GM18858 (cell line): Measurements from ENCODE around the gene PLEKHM1.
A peak's percentile ranks its signal among the peaks of the same experiment; 100 is the strongest.
"Not testable (repeated sequence)": the region's sequence is repeated elsewhere in the genome, so short reads cannot be mapped to it uniquely, and the experiment has no call there.

Source experiments
- ATAC-seq: cut with Tn5 transposase; IDR thresholded peaks from one replicate; pipeline ENCODE4 v1.9.1; 2021; ENCODE audit not compliant: unreplicated experiment

The PLEKHM1 gene

DNA sequence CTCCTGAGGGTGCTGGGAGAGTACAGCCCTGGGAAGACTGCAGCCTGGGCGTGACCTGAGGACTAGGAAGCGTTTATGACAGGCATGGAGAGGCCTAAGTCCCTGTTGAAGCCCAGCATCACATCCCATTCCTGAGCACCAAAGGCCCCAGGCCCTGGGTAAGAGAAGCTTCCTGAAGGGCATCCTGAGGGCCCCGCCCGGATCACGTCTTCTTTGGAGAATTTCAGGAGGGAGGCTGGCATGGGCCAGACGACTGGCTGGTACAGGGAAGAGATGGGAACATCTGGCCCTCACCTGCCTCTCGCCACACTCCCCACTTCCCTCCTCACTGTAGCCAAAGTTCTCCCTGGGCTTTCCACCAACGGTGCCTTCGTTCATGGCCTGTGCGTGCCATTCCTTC is 46.2 kb downstream of the PLEKHM1 start:
- not testable (repeated sequence) for ATAC-seq

DNA sequence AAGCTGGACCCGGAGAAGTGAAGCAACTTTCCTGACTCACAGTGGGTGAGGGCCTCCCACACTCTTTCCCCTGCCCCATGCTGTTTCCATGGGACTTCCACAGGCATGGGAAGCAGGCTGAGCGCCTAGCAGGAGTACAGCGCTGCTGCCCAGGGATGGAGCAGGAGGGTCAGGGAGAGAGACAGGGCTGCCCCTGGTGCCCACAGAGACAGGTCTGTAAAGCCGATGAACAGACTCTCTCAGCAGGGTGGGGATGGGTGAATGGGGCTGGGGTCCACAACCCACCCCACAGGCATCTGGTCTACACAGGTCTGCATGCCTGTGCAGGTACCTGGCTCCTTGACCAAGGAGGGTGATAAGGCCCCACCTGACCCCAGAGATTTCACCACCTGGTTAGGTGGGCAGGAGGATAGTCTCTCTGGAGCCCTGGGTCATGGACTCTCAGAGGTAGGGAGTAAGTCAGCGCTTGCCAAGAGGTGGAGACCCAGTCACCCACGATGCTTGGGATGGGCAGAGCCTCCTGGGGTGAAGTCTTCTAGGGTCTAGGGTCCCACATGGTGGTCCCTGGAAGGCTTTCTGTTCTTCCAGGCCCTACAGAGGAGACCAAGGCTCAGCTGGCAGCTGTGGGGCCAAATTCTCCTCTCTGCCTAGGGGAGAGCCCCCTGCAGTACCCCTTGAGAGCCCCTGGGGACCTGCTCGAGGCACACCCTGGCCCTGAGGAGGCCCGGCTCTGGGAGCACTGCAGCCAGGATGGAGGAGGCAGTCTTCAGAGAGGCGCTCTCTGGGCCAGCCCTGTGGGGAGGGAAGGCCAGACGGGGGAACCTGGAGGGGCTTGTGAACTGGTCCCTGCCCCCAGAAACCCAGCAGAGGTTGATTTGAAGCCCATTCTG is 46.9 kb downstream of the PLEKHM1 start:
- not testable (repeated sequence) for ATAC-seq

DNA sequence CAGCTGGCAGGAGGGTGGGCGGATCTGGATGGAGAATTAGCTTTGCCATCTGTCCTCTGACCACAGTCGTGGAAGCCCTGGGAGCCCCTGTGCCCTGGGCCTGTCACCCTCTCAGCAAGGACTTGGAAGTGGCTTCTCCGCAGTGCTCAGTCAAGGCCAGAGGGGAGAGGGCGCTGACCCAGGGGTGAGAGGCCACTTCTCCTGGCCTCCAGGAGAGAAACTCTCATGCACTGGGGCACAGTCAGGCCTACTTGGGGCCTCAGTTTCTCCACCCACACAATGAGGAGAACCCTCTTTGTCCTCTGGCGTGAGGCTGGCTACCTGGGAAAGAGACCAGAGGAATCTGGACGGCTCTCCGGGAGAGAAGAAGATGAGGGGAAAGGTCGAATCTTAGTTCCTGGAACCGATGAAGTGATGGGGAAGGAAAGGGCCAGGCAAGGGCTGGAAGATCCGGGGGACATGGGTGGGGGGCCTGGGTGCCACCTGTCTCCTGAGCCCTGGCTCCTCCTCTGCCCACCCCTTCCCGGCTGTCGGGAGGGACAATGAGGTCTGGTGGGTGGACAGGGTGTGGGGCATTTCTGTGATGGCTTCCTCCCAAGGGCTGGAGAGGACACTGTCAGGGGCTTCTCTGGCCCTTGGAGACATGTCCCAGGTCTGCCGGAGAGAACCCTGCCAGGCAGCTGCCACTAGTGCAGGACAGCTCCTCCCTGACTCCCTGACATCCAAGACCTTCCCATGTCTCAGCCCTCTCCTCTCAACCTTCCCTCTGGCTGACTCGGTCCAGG is 48.8 kb downstream of the PLEKHM1 start:
- no peak for ATAC-seq

DNA sequence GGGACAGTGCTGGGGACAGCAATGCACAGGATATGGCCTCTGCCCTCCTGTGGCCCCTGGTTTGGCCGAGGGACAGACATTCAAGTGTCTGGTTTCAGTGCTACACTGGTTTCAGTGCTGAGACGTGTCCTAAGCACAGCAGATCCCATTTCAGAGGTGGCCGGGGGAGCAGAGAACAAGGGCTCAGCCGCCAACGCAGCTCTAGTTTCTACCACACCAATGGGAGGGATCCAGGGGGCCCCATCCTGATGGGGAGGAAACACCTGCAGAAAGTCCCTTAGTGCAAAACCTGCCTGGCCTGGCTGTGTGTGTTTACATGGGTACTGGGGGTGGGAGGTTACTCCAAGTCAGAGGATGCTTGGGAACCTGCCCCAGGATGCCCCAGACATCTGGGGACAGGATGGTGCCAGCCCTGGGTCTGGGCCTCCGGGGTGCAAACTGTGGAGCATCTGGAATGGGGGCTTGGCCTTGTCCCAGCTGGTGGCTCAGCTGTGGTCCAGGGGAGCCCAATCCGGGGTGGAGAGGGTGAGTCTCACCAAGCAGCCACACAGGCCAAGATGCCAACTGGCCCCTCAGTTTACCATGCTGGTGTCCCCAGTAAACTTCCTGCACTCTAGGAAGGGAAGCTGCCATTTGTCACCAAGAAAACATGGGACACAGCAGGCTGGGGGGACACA is 49.5 kb downstream of the PLEKHM1 start:
- ATAC-seq = peak; percentile 53

DNA sequence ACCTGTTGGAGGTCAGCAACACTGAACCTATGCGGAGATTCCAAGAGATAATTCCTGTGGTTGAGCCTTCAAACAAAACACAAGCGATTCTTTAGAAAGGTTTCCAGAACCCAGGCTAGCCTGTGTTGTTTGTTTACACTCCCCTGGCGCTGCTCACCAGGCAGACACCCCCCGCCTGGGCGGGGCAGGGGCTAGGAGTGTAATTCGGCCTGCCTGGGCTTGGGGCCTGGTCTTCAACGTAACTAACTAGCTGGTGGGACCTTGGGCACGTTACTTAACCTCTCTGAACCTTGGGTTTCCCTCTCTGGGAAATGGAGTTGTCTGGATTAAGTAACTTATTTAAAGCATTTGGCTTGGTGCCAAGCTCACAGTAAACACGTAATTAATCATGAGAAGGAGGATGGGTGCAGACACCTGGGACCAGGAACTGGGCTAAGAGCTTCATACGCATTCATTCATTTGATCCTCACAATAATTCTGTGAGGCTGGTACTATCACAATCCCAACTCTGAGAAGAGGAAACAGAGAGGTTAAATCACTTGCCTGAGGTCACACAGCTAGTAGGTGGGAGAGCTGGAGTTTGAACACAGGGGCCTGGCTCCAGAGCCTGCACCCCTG is 50.3 kb downstream of the PLEKHM1 start:
- ATAC-seq = no peak

DNA sequence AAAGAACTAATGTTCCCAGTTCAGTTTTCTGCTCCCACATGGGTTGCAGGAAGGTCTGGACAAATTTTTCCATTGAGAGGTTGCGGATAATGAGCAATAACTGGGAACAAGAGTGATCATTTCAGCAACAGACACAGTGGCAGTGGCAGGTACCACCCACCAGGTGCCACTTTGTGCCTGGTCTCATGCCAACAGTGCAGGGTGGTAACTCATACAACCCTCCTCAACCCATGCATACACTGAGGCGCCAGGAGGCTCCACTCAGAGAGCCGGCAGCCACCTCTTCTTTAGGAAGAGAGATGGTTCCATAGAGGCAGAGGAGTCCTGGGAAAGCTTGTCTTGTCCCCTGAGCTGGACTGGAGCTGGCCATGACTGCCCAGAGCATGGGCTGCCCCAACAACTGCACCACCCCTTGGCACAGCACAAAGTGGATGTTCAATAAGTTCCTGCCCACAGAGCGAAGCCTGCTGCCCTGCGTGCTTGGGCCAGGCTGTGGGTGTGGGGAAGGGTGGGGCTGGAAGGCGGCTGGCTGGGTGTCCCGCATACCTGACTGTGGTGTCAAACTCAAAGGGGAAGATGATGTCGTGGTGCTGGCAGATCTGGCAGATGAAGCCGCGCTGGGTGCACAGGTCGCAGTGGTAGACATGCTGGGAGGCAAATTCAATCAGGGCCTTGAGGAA is 51.5 kb downstream of the PLEKHM1 start:
- ATAC-seq = no peak

DNA sequence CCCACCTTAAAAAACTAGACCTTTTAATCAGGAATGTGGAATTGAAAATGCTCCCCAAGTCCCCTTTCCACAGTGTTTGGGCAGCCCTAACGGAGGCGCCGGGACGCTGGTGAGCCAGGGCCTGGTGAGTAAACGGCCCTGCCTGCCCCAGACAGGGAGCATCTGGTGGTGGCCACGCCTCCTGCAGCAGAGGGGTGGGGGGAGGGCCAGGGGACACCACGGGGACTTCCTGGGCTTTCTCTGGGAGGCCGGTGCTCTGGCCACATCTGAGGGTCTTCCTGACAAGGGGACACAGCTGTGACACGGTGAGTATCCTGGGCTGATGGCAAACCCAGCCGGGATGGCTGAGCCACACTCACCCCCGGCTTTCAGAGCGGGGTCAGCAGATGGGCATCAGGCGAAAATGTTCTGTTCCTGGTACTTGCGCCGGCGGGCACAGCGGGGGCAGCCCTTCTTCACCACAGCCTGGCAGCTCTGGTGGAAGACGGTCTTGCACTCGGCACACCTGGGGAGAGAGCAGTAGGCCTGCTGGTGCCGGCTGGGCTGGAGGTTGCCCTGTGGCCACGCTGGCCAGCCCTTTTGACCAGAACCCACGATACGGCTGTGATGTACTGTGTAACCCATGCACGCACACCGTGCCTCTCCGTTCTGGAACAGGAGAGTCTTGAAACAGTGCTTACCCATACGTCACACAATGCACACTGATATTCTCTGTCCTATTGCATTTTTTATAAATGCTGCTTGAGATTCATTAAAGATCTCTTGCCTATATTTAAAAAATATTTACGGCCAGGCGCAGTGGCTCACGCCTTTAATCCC is 52.8 kb downstream of the PLEKHM1 start:
- no peak for ATAC-seq

DNA sequence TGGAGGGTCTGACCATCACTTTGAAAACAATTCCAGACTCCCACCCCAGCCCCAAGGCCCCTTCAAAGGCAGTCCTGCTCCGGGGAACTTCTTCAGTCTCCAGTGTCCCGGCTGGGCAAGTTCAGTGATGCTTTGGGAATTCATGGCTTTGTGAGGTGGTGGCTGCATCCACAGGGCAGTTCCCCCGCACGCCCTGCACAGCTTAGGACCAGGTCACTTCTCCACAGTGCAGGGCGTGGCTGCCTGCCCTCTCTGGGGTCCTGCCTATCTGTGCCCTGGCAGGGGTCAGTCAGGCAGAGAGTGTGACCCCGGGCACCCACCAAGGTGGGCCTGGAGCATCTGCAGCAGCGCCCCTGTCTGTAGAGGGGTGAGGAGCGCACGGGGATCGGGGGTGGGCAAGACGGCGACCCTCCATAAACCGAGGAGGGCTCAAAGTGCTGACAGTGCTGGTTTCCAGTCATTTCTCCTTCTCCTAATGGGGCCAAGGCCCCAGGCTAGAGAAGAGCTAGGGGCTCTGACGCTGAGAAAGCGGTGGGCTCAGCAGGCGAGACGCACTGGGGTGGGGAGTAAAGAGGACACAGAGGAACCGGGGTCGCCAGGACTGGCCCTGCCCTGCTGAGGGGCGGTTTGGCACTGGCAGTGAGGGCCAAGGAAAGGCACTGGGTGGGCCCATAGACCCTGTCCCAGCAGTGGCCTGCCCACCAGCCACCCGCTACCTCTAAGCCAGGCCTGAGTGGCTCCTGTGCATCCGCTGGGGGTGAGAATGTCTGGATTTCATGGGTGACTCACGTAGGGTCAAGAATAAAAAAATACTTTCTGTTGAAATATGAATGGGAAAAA is 53.7 kb downstream of the PLEKHM1 start:
- ATAC-seq = no peak

DNA sequence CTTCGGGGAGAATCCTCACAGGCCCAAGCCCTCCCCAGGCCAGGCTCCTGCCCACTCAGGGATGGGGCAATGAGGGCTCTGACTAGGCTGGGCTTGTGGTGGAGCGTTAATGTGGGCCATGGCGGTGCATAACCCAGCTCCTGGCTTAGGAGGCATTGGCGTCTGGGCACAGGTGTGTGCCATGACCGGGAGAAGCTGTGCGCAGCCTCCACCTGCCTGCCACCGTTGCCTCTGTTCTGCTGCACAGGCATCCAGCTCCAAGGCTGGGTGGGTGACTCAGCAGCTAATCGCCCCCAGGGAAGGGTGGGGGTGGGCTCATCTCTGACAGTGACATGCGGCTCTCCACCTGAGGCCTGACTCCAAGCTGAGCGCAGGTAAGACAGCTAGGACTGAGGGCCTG is 54.4 kb downstream of the PLEKHM1 start:
- ATAC-seq = no peak

DNA sequence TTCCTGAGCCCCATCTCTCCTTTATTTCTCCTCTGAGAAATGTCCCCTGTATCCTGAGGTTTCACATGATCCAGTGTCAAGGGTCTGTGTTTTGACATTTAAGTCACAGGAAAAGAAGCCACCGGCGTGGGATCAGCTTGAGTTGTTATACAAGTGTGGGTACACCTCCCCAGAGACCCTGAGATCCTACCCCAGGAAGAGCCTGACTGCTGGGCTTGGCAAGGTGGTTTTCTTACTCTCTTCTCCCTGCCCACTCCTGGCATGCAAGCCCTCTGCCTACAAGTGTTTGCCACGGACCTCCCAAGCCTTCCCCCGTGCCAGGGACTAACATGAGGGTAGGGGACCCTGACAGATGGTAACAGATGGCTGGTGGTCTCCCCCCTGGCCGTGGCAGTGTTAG is 55.0 kb downstream of the PLEKHM1 start:
- no peak for ATAC-seq

DNA sequence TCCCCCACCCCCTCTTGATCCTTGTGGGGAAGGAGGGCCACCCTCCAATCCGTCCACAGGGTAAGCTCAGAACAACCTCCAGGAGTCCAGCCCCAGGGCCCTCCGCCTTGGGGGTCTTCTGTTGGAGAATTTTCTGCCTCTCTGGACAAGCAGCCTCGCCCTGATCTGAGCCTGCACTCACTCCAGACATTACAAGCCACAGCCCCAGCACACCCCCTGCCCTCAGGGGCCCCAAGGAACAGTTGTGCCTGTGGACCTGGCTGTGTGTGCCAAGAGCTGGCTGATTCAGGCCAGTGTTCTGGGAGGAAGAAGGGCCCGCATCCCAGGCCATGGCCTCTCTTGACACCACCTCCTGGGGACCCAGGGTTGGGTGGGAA is 57.4 kb downstream of the PLEKHM1 start:
- ATAC-seq = no peak

DNA sequence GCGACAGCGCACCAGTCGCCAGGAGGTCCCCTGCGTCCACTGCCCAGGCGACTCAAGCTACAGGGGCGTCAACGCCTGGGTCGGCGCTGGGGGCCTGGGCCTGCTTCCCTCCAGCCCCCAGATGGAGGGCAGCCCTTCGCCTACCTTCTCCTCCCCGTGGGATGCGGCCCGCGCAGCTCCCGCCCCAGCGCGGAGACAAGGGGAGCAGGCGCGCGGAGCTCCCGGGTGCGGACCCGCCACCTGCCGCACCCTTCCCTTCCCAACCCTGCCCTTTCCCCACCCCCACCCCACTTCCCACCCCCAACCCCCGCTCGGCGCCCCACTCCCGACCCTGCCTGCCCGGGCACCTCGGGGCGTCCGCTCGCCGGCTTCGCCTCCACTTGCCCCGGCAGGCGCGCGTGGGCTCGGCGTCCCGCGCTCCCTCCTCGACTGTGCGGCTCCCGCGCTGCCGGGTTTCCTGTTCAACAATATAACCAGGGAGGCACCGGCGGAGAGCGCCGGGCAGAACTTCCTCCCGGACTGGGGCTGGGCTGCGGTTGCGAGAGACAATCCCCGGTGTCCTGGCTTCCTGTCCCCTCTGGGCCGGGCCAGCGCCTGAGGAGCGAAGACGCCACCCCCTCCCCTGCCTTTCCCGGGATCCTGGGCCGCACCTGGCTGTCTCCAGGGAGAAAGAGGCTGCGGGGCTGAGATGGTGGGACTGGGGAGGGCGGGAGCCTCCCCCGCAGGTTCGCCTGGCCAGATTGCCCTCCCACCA is 57.9 kb downstream of the PLEKHM1 start, which contains the start of gene ARHGAP27:
Gene ARHGAP27 (minus strand): TSS at position 466 of the 754 bp plus-strand sequence. CDS start 2,591 bp downstream, outside the sequence.
- ATAC-seq = no peak

DNA sequence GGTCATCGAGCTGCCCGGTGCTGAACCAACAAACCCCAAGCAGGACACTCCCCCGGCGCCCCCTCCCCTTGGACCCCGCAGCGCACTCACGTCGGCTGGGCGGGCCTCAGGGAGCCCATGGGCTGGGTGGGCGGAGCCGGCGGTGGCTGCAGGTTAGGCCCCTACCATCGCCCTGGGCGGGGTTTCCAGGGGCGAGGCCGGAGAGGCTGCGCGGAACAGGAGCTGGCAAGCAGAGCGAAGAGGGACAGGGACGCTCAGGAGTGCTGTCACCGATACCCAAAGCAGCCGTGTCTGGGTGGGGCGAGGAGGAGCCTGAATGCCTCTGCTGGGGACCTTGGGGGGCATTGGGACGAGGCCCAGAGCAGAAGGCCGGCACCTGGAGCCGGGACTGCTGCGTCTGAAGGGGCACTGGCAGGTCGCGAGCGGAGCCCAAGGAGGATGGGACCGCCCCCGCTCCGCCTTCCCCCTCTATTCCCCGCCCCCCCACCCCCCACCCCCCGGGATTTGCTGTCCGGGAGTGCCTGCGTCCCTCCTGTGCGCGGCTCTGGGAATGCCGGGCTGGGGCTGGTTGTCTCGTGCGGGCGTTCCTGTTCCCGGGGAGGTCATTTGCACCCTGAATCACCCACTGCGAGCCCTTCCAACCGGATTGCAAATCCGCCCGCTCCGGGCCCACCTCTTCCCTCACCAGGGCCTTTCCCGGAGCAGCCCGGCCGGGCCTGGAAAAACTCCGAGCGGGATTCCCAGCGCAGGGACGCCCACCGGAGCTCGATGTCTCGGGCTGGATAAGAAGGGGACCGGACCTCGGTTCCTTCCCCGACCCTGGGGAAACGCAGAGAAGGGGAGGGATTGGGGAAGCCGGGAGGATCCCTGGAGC is 58.8 kb downstream of the PLEKHM1 start:
- ATAC-seq = no peak

DNA sequence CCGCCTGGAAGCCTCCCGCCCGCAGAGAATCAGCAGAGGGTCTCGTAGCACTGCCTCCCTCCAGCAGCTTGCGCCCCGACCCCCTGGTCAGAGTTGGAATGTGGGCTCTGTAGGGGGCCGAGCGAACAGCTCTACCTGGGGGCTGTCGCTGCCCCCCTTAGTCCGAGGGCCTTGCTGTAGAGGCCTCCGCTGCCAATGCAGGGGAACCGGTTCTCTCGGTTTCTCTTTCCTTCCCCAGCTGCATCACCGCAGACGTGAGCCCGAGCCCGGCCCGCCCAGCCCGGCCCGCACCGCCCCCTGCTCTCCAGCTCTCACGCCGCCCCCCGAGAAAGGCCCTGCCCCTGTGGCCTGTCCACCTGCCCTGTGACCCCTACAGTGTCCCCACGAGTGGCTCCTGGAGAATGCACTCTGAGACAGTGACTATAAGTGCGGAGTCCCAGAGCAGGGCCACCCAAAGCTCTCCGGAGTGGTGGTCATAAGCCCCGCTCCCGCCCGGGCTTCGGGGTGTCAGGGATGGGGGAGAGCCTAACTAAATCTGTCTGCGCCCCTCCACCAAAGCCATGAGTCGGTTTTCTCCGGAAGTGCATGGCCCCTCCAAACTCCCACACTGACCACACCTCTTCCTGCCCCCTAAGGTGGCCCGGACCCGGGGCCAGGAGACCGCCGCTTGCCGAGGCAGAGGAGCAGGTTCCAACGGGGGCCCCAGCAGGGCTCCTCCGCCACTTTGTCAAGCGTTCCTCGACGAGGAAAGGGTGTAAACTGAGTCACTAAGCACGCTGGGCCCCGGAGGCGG is 59.6 kb downstream of the PLEKHM1 start:
- ATAC-seq = no peak

DNA sequence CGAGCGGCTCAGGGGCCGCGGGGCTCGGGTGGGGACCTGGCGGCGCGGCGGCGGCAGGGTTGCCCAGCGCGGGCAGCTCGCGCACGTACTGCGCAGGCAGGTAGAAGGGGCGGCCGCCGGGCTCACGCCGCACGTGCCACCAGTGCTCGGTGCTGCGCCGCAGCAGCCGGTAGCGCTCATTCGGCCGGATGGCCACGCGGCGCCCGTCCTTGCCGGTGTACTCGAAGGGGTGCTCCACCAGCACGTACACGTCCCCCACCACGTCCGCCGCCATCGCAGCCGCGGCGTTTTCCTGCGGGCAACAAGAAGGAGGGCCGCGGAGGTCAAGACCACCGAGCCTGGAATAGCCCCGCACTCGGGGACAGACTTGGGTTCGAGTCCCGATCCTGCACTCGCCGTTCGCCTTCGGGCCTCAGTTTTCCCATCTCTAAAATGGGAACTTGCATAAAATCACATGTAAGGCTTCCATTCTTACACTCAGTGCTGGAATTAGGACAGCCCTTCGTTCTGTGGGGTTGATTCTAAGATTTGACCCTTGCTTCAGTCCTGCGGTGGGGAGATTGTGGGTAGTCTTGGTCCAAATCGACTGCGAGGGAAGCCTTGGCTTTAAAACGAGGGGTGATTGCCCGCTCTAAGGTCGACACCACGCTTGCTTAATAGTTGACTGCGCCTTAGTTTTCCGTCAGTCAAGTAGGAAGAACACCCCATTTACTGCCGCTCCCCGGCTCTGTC is 60.3 kb downstream of the PLEKHM1 start:
- no peak for ATAC-seq
